ENCODE data around the gene CCDC85C. TPM values are rescaled to one million over a fixed set of nuclear protein-coding genes. Genes with fewer than 3 reads are reported as not detected.

CCDC85C gene
- total RNA-seq, 1 experiment from 2014 or later, result 42.3 TPM

GRCh38 chr14:99476864-99477263, 127.1 kb downstream of the CCDC85C start:
- H3K9me2 ChIP-seq (ENCODE audit: insufficient read depth), result no peaks in the 10 kb centered on the region
- RAD21 ChIA-PET (ENCODE audit: low non-redundant PET in 1 of 2, low total read pairs in 2 of 2, uncharacterized antibody in 2 of 2, unreplicated experiment in 2 of 2), result no interaction called here
- no peak overlapping the region for H3K9ac ChIP-seq (ENCODE audit: low read length)
- no peaks in the 10 kb centered on the region for H3K36me3 ChIP-seq (ENCODE audit: control insufficient read depth in 1 of 2, insufficient read depth in 2 of 2, low read length in 2 of 2)
- H3K4me2 ChIP-seq (ENCODE audit: low read length), result no peak overlapping the region
- POLR2A ChIA-PET, result no interaction called here
- DNase-seq (ENCODE audit: low read depth, low spot score), result no peak
- H3K27me3 ChIP-seq (ENCODE audit: insufficient read depth, low read length), result no peaks in the 10 kb centered on the region
- ATAC-seq, result no peak
- no peaks in the 10 kb centered on the region; the same call in 1 of the 2 replicates for H4K20me1 ChIP-seq (ENCODE audit: insufficient read depth)
- peaks cover 90% of the 10 kb centered on the region for H3K79me2 ChIP-seq (ENCODE audit: insufficient read depth, low read length)
- no peak overlapping the region for H3K4me3 ChIP-seq (replicated peaks in 1 of 2; ENCODE audit: low read depth in 1 of 2, low read length in 2 of 2)
- H3K27ac ChIP-seq (ENCODE audit: low read depth, low read length), result no peak overlapping the region
- H3K9me3 ChIP-seq (ENCODE audit: control insufficient read depth in 1 of 2, insufficient read depth in 1 of 2, low read depth in 1 of 2, low read length in 2 of 2), result no peaks in the 10 kb centered on the region
- H2AFZ ChIP-seq (ENCODE audit: low read depth, low read length, poor library complexity, severe bottlenecking), result no peak overlapping the region
- peaks cover 7 to 10% of the 10 kb centered on the region in 2 experiments; a peak in 2 of 4 replicates for H3K4me1 ChIP-seq (ENCODE audit: control insufficient read depth in 1 of 2, insufficient read depth in 2 of 2, low read length in 2 of 2)
- TF ChIP-seq SIN3A (IDR thresholded peaks at IDR 0.05; ENCODE audit: low read depth) (no peak), POLR2AphosphoS5 (IDR thresholded peaks at IDR 0.05; ENCODE audit: low read depth, low read length) (no peak), EGR1 (IDR thresholded peaks at IDR 0.05; ENCODE audit: low read depth) (no peak), YY1 (IDR thresholded peaks at IDR 0.05; ENCODE audit: extremely low read depth, insufficient replicate concordance, low read depth, low read length) (no peak), CTCF (IDR thresholded peaks at IDR 0.05 in 2 of 3, conservative IDR thresholded peaks at IDR 0.05 in 1 of 3; ENCODE audit: borderline replicate concordance in 1 of 3, insufficient read depth in 1 of 3, low read depth in 2 of 3, low read length in 2 of 3) (no peak), CEBPB (IDR thresholded peaks at IDR 0.05; ENCODE audit: low read depth) (no peak), MAX (IDR thresholded peaks at IDR 0.05) (no peak), FOSL1 (IDR thresholded peaks at IDR 0.05; ENCODE audit: low read depth) (no peak), POLR2A (IDR thresholded peaks at IDR 0.05; ENCODE audit: borderline replicate concordance, extremely low read depth, insufficient read depth, insufficient read length) (no peak)
- intact Hi-C loops (cut with micrococcal nuclease), result no loop called here
- CTCF ChIA-PET, result no interaction called here
- BruUV-seq (replicated peaks), result no TSS peak

- ChIA-PET CTCF (no interaction called here), RAD21 (ENCODE audit: low non-redundant PET in 1 of 2, low total read pairs in 2 of 2, uncharacterized antibody in 2 of 2, unreplicated experiment in 2 of 2) (no interaction called here)
These were observed 128.3 kb downstream of the CCDC85C start for GRCh38 chr14:99475660-99476059.

More at GRCh38 chr14:99475660-99476059, 128.3 kb downstream of the CCDC85C start:
- no peaks in the 10 kb centered on the region for H3K36me3 ChIP-seq (ENCODE audit: control insufficient read depth in 1 of 2, insufficient read depth in 2 of 2, low read length in 2 of 2)
- no peak overlapping the region for H3K27ac ChIP-seq (ENCODE audit: low read depth, low read length)
- H2AFZ ChIP-seq (ENCODE audit: low read depth, low read length, poor library complexity, severe bottlenecking), result no peak overlapping the region
- H3K9me2 ChIP-seq (ENCODE audit: insufficient read depth), result no peaks in the 10 kb centered on the region
- ATAC-seq, result no peak
- no TSS peak for BruUV-seq (replicated peaks)
- TF ChIP-seq YY1 (IDR thresholded peaks at IDR 0.05; ENCODE audit: extremely low read depth, insufficient replicate concordance, low read depth, low read length), result no peak
- no peak for TF ChIP-seq ATF3 (IDR thresholded peaks at IDR 0.05)
- no peak for TF ChIP-seq TCF7L2 (IDR thresholded peaks at IDR 0.05; ENCODE audit: borderline replicate concordance, extremely low read depth, insufficient read depth, insufficient read length)
- no peak for TF ChIP-seq SP1 (IDR thresholded peaks at IDR 0.05; ENCODE audit: low read depth)
- no peak for TF ChIP-seq ZFX (IDR thresholded peaks at IDR 0.05)
- TF ChIP-seq FOSL1 (IDR thresholded peaks at IDR 0.05; ENCODE audit: low read depth), result no peak
- no peak for TF ChIP-seq ZBTB33 (IDR thresholded peaks at IDR 0.05; ENCODE audit: extremely low read depth, insufficient replicate concordance, low read length)
- H4K20me1 ChIP-seq (ENCODE audit: insufficient read depth), result no peaks in the 10 kb centered on the region; the same call in 1 of the 2 replicates
- H3K79me2 ChIP-seq (ENCODE audit: insufficient read depth, low read length), result peaks cover 95% of the 10 kb centered on the region
- no peaks in the 10 kb centered on the region for H3K9me3 ChIP-seq (ENCODE audit: control insufficient read depth in 1 of 2, insufficient read depth in 1 of 2, low read depth in 1 of 2, low read length in 2 of 2)
- POLR2A ChIA-PET, result no interaction called here
- intact Hi-C loops (cut with micrococcal nuclease), result no loop called here
- peaks cover 7 to 10% of the 10 kb centered on the region in 2 experiments; a peak in 2 of 4 replicates for H3K4me1 ChIP-seq (ENCODE audit: control insufficient read depth in 1 of 2, insufficient read depth in 2 of 2, low read length in 2 of 2)
- H3K9ac ChIP-seq (ENCODE audit: low read length), result no peak overlapping the region
- no peak overlapping the region for H3K4me3 ChIP-seq (replicated peaks in 1 of 2; ENCODE audit: low read depth in 1 of 2, low read length in 2 of 2)
- no peaks in the 10 kb centered on the region for H3K27me3 ChIP-seq (ENCODE audit: insufficient read depth, low read length)
- H3K4me2 ChIP-seq (ENCODE audit: low read length), result no peak overlapping the region
- no peak for DNase-seq (ENCODE audit: low read depth, low spot score)

All from HCT116 (cell line).